NCI-H748 (cell line): ENCODE data around the gene PPFIA2.
A peak's percentile ranks its signal among the peaks of the same experiment; 100 is the strongest.

Experiments
- DNase-seq: peaks from one replicate; lab custom pipeline; 2025; ENCODE audit not compliant: unreplicated experiment; lab: John Stamatoyannopoulos, UW

PPFIA2 gene

DNA sequence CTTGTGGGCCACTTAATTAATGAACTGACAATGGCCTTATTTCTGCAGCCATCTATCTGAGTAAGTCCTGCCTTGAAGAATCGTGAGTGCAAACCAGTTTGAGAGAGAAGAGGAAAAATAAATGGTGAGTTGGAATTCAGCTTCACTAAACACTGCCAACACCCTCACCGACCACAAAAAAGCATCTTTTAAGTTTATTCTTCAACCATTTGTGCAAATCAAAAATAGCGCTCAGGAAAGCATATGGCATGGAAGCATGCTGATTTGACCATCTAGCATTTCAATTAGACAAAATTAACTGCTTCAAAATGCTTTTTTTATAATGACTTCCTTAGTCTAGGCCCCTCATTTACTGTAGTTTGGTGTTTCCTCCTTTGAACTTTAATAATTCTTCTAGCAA lies 294.0 kb downstream of the PPFIA2 start:
- DNase-seq = no peak

GRCh38 chr12:81461163-81461562 lies 298.0 kb downstream of the PPFIA2 start:
- DNase-seq = no peak

- DNase-seq = peak; percentile 78
Observed at GRCh38 chr12:81450920-81451739, 308.0 kb downstream of the PPFIA2 start.

DNA sequence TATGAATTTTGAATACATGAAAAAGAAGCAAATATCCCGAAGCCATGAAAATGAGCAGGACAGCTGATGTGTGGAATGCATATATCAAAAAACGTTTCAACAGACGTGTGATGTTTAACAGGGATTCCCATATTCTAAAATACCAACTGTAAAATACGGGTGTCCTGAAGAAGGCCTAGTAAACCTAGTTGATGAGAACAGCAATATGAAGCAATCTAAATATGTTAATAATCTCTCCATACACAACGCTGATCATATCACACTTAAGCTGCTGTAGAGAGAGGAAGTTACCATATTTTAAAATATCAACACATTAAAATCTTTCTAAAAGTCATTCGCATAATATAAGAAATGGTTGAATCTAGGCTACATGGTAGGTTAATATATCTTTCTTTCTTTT lies 317.5 kb downstream of the PPFIA2 start:
- no peak for DNase-seq

DNA sequence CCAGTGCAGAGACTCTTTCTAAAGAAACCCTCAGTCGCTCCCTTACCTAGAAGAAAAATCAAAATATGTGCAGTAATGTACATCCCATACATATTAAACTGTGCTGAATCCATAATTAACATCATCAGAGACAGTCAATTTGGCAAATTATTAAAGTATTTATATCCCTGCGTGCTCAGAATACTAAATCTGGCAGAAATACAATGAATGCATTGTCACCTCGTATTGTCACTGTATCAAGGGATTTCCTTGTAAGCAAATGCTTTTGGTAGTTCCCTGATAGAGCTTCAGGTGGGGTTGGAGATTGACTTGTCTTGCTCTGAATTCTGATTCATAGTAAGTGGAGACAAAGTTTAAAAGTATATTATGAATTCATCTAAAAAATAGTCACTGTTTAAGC lies 319.1 kb downstream of the PPFIA2 start:
- DNase-seq = no peak

GRCh38 chr12:81439344-81439743 lies 319.8 kb downstream of the PPFIA2 start:
- no peak for DNase-seq

- peak; percentile 82 for DNase-seq
Observed at GRCh38 chr12:81417056-81417455, 342.1 kb downstream of the PPFIA2 start.

DNA sequence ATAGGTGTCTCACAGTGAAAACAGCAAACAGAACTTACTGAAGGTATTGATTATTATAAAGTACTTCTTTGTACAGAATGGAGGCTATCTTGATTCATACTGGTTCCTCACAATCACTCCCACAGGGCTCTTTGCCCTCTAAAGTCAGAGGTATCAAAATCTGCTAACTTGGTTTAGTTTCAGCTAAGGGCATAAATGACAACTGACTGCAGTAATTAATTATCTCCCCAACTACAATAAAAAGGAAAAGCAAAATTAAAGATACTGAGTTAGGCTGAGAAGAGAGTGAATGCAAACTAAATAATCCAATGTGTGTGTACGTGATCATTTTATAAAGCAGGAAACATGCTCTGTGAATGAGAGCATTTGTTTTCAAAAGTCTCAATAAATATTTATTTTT lies 342.6 kb downstream of the PPFIA2 start:
- peak; percentile 62 for DNase-seq

- DNase-seq = no peak
Observed at GRCh38 chr12:81414441-81414840, 344.7 kb downstream of the PPFIA2 start.

GRCh38 chr12:81412940-81413339 lies 346.2 kb downstream of the PPFIA2 start:
- no peak for DNase-seq

GRCh38 chr12:81403348-81403747 lies 355.8 kb downstream of the PPFIA2 start:
- DNase-seq = no peak

DNA sequence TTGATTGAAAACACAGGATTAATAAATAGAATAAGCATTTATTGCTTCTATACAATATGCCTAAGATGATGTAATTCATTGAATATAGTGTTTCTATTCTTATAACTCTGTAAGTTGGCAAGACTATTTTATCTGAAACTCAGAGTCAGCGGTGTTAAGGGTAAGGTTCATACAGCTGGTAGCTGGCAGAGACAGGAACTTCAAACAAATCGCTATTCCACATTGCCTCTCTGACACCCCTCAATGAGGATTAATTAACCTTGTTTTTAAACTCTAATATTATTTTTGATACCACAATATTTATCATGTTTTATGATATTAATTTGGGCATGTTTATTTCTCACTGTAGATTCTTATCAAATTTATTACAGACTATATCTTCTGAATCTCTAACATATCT lies 357.9 kb downstream of the PPFIA2 start:
- no peak for DNase-seq

- DNase-seq = no peak
Observed at GRCh38 chr12:81400024-81400423, 359.1 kb downstream of the PPFIA2 start.

GRCh38 chr12:81395431-81395830 lies 363.7 kb downstream of the PPFIA2 start:
- DNase-seq = no peak

DNA sequence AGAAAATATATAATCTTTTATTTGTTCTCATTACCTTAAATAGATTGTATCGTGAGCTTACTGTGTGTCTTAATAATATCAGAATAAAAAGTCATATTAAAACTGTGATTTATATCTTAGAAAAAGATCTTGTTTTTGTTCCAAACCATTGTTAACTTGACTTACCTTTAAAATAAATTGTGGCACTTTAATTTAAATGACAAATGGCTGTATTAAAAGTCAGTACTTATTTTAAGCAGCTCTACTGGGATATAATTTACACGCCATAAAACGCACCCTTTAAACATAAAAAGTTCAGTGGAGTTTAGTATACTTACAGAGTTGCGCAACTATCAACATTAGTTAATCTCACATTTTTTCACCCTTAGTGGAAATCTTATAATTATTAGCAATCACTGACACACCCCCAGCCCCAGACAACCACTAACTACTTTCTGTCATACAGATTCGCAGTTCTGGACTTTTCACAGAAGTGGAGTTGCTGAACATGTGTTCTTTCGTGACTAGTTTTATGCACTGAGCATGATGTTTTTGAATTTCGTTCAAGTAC lies 369.5 kb downstream of the PPFIA2 start:
- DNase-seq = no peak

DNA sequence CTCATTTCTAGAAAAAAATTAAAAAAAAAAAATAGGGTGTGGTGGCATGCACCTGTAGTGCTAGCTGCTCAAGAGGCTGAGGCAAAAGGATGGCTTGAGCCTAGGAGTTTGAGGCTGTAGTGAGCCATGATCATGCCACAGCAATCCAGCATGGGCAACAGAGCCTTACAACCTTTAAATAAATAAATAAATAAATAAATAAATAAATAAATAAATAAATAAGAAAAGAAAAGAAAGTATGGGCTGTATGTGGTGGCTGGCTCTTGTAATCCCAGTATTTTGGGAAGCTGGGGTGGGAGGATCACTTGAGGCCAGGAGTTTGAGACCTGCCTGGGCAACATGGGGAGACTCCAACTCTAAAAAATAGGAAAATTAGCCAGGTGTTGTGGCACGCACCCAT lies 373.0 kb downstream of the PPFIA2 start:
- no peak for DNase-seq

DNA sequence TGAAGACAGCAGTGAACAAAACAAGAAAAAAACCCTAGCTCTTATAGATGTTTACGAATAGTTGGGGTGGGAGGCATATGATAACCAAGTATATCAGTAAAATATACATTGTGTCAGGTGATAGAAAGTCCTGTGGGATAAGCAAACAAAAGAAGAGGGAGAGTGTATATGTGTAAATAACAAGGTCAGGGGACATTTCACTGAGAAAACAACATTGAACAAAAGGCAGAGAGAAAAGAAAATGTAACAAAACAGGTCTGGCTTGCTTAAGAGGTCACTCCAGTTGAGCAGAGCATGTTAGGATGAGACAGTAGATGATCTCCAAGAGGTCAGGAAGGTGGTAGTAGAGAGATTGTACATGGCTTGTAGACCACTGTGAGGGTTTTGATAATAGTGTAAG lies 377.2 kb downstream of the PPFIA2 start:
- DNase-seq = peak; percentile 95

GRCh38 chr12:81378601-81379285 lies 380.4 kb downstream of the PPFIA2 start:
- DNase-seq = no peak

DNA sequence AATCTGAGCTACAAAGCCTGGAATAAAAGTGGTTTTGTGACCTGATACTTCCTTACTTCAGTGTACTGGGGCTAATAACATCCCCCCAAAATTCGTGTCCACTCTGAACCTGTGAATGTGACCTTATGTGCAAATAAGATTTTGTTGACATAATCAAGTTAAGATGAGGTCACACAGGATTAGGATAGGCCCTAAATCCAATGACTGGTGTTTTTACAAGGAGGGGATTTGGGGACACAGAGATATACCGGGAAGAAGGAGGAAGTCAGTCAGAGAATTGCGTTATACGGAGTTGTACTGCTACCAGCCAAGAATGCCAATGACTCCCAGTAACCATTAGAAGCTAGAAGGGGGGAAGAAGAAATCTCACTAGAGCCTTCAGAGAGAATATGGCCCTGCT lies 381.4 kb downstream of the PPFIA2 start:
- no peak for DNase-seq

DNA sequence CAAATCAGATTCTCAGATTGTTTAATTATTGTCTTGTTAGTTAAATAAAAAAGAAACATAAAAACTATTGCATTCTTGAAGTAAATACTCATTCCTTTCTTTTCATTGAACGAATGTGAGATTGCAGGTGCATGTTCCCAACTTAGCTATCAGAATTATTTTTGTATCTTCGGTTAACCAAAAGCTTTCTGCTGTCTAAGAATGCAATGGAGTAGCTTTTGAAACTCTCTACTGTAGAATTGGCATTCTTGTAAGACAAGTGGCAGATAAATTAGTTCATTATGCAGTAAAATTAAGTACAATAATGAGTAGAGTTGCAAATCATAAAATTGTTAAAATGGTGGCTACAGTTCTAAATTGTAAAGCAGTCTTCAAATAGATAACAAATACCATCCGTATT lies 383.2 kb downstream of the PPFIA2 start:
- no peak for DNase-seq

- DNase-seq = peak; percentile 12
Observed at GRCh38 chr12:81370456-81370855, 388.7 kb downstream of the PPFIA2 start.

- no peak for DNase-seq
Observed at GRCh38 chr12:81369175-81369574, 390.0 kb downstream of the PPFIA2 start.
